Measurements from ENCODE around the gene EFHD1. TPM values are rescaled to one million over a fixed set of nuclear protein-coding genes. Genes with fewer than 3 reads are reported as not detected.
"Not testable (repeated sequence)": the region's sequence is repeated elsewhere in the genome, so short reads cannot be mapped to it uniquely, and the experiment has no call there.

Gene EFHD1
- total RNA-seq, 1 donor from 2014 or later, result 142 TPM

- DNase-seq (ENCODE audit: low spot score in 2 of 2), result no peak
- Histone ChIP-seq H3K27me3 (no peaks in the 10 kb centered on the region), H3K9me3 (no peaks in the 10 kb centered on the region), H3K4me1 (peaks cover 0 to 3% of the 10 kb centered on the region in 2 donors), H3K27ac (no peak overlapping the region), H3K36me3 (peaks cover 72 to 90% of the 10 kb centered on the region in 2 donors), H3K4me3 (no peak overlapping the region)
- no peak for TF ChIP-seq CTCF (IDR thresholded peaks at IDR 0.05)
- intact Hi-C loops (cut with DNase I), result no loop called here
Observed at GRCh38 chr2:232674491-232674890, 41.1 kb downstream of the EFHD1 start.

GRCh38 chr2:232675381-232675780 lies 42.0 kb downstream of the EFHD1 start:
- TF ChIP-seq CTCF (IDR thresholded peaks at IDR 0.05), result no peak
- peaks cover 72 to 87% of the 10 kb centered on the region in 2 donors for H3K36me3 ChIP-seq
- H3K4me1 ChIP-seq, result peaks cover 0 to 3% of the 10 kb centered on the region in 2 donors
- no peak for DNase-seq (ENCODE audit: low spot score in 2 of 2)
- intact Hi-C loops (cut with DNase I), result no loop called here
- no peaks in the 10 kb centered on the region for H3K9me3 ChIP-seq
- no peak overlapping the region for H3K27ac ChIP-seq
- no peak overlapping the region for H3K4me3 ChIP-seq
- H3K27me3 ChIP-seq, result no peaks in the 10 kb centered on the region

DNA sequence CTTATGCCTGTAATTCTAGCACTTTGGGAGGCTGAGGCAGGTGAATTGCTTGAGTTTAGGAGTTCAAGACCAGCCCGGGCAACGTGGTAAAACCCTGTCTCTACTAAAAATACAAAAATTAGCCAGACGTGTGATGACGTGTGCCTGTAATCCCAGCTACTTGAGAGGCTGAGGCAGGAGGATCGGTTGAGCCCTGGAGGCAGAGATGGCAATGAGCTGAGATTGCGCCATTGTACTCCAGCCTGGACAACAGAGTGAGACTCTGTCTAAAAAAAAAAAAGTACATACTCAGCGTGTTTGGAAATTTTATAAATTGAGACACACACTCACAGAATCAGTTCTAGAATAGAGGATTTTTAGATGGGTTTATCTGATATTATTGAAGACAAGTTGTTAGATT lies 46.6 kb downstream of the EFHD1 start:
- no peaks in the 10 kb centered on the region for H3K4me1 ChIP-seq
- peaks cover 50 to 75% of the 10 kb centered on the region in 2 donors for H3K36me3 ChIP-seq
- H3K4me3 ChIP-seq, result no peak overlapping the region
- no peaks in the 10 kb centered on the region for H3K27me3 ChIP-seq
- H3K27ac ChIP-seq, result no peak overlapping the region
- no peak for DNase-seq (ENCODE audit: low spot score in 2 of 2)
- TF ChIP-seq CTCF (IDR thresholded peaks at IDR 0.05), result no peak
- intact Hi-C loops (cut with DNase I), result no loop called here
- no peaks in the 10 kb centered on the region for H3K9me3 ChIP-seq

DNA sequence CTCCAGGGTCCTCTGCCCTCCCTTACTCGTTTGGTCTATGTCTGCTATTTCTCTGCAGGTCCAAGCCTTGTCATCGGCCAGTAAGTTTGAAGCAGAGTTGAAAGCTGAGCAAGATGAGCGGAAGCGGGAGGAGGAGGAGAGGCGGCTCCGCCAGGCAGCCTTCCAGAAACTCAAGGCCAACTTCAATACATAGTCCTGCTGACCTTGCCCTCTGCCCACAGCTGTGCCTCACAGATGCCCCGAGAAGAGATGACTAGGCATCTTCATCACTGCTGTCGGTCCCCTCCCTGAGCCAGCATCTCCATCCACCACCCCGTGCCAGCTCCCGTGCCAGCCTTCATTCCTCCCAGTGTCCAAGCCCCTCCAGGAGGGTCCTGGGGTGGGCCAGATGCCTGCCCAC lies 48.1 kb downstream of the EFHD1 start:
- no peaks in the 10 kb centered on the region for H3K27me3 ChIP-seq

DNA sequence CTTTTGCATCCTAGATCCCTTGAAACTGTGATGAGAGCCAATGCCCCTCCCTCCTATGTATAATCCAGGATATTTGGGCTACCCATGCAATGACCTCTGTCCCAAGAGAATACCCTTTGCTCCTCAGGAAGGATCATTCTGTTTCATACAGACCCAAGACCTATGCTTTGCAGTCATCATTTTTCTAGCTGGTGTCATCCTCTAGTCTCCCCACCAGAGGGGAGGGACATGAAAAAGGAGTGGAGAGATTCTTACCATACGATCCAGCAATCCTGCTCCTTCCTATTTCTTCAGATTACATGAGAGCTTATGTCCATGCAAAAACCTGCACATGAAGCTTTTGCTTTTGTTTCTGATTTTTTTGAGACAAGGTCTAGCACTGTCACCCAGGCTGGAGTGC lies 50.0 kb downstream of the EFHD1 start:
- Histone ChIP-seq H3K4me3 (no peak overlapping the region), H3K9me3 (no peaks in the 10 kb centered on the region), H3K27ac (no peak overlapping the region), H3K4me1 (no peaks in the 10 kb centered on the region), H3K36me3 (peaks cover 23 to 45% of the 10 kb centered on the region in 2 donors), H3K27me3 (no peaks in the 10 kb centered on the region)
- no peak for DNase-seq (ENCODE audit: low spot score in 2 of 2)
- TF ChIP-seq CTCF (IDR thresholded peaks at IDR 0.05), result no peak
- intact Hi-C loops (cut with DNase I), result no loop called here

More for the DNA sequence above, 48.1 kb downstream of the EFHD1 start:
- Histone ChIP-seq H3K4me3 (no peak overlapping the region), H3K4me1 (no peaks in the 10 kb centered on the region), H3K36me3 (peaks cover 35 to 60% of the 10 kb centered on the region in 2 donors), H3K9me3 (no peaks in the 10 kb centered on the region), H3K27ac (no peak overlapping the region)
- no peak for TF ChIP-seq CTCF (IDR thresholded peaks at IDR 0.05)
- intact Hi-C loops (cut with DNase I), result no loop called here
- no peak for DNase-seq (ENCODE audit: low spot score in 2 of 2)

- H3K4me3 ChIP-seq; H3K27ac ChIP-seq; H3K4me1 ChIP-seq; intact Hi-C loops (cut with DNase I); DNase-seq (ENCODE audit: low spot score in 2 of 2); H3K9me3 ChIP-seq; H3K27me3 ChIP-seq: not testable (repeated sequence)
- peaks cover 11 to 31% of the 10 kb centered on the region in 2 donors for H3K36me3 ChIP-seq
Observed at GRCh38 chr2:232685391-232685790, 52.0 kb downstream of the EFHD1 start.

All from ascending aorta (tissue), 2 donors.